ENCODE results near the gene ATP6V1F. TPM values are rescaled to one million over a fixed set of nuclear protein-coding genes. Genes with fewer than 3 reads are reported as not detected.

The ATP6V1F gene
- total RNA-seq, 1 donor from 2014 or later = 144 TPM

DNA sequence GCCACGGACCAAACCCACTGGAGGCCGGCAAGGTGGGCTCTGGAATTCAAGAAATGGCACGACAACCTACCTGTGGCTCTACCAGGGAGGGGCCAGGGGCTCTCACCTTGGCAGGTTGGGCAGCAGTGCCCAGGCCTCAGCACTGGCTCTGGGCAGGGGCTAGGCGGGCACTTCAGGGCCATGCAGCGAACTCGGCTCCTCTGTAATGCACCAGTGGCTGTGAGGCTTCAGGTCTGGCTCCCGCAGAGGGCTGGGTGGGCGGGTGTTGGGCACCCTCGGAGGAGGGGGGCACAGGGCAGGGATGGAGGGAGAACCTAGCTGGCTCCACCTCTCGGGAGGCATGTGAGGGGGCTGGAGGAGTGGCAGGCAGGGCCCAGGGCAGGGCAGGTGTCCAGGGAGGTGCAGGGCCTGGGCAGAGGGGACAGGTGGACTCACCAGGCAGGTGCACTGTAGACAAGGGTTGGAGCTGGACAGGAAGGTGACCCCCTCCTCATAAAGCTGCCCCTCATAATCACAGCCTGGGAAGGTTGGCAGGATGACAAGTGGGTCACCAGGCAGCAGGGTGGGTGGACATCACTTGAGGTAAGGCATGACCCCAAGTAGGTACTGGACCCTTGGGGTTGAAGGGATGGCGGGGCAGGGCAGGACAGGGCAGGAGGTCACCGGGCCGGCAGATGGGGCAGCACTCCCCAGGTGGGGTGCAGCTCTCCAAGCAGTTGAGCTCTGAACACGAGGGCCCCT, 41.1 kb downstream of the ATP6V1F start:
- no peaks in the 10 kb centered on the region for H3K4me1 Mint-ChIP-seq
- TF ChIP-seq, protein P1, sequence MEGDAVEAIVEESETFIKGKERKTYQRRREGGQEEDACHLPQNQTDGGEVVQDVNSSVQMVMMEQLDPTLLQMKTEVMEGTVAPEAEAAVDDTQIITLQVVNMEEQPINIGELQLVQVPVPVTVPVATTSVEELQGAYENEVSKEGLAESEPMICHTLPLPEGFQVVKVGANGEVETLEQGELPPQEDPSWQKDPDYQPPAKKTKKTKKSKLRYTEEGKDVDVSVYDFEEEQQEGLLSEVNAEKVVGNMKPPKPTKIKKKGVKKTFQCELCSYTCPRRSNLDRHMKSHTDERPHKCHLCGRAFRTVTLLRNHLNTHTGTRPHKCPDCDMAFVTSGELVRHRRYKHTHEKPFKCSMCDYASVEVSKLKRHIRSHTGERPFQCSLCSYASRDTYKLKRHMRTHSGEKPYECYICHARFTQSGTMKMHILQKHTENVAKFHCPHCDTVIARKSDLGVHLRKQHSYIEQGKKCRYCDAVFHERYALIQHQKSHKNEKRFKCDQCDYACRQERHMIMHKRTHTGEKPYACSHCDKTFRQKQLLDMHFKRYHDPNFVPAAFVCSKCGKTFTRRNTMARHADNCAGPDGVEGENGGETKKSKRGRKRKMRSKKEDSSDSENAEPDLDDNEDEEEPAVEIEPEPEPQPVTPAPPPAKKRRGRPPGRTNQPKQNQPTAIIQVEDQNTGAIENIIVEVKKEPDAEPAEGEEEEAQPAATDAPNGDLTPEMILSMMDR (conservative IDR thresholded peaks at IDR 0.05) = no peak
- no peak overlapping the region for H3K27ac Mint-ChIP-seq (ENCODE audit: unreplicated experiment)
- no peaks in the 10 kb centered on the region for H3K9me3 Mint-ChIP-seq
- H3K4me3 Mint-ChIP-seq = no peak overlapping the region
- no peaks in the 10 kb centered on the region for H3K27me3 Mint-ChIP-seq (ENCODE audit: low read depth)
- no peak for DNase-seq (ENCODE audit: low read depth, low spot score)
- H3K36me3 Mint-ChIP-seq (ENCODE audit: low read depth) = no peaks in the 10 kb centered on the region

DNA sequence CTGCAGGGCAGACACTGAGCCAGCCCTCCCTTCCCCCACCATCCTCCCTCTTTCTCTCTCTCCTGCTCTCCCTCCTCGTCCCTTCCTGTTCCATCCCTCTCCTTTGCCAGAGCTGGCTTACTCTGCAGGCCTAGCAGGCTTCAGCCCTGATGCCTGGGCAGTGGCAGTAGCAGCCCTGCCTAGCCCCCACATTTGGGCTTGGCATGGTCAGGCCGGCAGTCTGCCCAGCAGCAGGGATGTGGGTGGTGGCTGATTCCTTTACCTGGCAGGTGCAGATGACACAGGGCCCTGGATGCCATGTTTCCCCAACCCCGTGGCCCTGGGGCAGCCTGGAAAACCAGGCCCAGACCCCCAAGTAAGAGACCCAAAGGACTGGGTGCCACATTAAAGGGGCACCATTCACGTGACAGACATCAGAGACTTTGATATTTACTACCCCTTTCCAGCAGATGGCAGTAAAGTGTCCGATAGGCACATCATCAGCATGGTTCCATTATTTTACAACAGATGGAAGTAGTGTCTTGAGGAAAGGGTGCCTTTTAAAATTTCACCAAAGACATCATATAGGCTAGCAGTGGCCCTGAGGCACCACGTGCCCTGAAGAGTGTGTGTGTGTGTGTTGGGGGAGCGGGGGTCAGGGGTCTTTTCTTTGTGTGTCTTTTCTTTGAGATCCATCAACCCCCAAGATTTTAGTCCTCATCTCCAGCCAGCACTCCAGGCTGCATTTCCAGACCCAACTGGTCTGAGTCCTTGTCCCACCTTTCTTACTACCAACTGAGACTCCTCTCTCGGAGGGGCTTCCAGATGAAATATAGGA, 41.9 kb downstream of the ATP6V1F start:
- Mint-ChIP-seq H3K4me3 (no peak overlapping the region), H3K27me3 (ENCODE audit: low read depth) (peaks cover 7% of the 10 kb centered on the region), H3K36me3 (ENCODE audit: low read depth) (no peaks in the 10 kb centered on the region), H3K27ac (ENCODE audit: unreplicated experiment) (no peak overlapping the region), H3K4me1 (peaks cover 8% of the 10 kb centered on the region), H3K9me3 (no peaks in the 10 kb centered on the region)
- TF ChIP-seq, protein P1 (conservative IDR thresholded peaks at IDR 0.05) = peak; percentile 67
- no peak for DNase-seq (ENCODE audit: low read depth, low spot score)

DNA sequence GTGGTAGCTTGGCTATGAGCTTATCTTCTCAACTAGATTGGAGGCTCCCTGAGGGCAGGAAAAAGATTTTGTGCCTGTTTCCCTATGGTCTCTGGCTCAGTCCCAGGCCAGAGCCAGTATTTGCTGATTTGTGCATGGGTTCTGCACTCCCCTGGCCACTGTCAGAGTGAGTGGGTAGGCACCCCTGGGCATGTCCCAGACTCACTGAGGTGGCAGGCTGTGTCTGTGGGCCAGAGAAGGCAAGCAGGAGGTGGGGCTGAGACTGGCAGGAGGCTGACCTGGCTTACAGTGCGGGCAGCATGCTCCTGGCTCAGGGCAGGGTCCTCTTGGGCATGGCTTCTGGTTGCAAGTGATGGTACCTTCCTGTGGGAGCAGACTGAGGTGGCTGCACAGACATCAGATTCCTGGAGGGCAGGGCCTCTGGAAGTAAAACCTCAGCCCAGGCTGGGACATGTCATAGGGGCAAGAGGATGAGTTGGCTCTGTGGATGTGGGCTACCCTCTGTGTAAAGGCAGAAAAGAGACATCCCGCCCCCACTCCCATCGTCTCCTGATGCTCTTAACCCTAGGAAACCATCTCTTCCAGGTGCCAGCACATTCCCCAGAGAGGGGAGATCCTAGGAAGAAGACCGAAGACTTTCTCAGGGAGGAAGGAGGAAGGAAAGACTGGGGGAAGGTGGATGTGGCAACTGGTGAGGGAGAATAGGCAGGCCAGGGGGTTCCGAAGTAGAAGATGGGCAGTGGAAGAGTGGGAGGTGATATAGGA, 43.5 kb downstream of the ATP6V1F start:
- no peak overlapping the region for H3K4me3 Mint-ChIP-seq
- TF ChIP-seq, protein P1 (conservative IDR thresholded peaks at IDR 0.05) = no peak
- H3K36me3 Mint-ChIP-seq (ENCODE audit: low read depth) = no peaks in the 10 kb centered on the region
- H3K9me3 Mint-ChIP-seq = no peaks in the 10 kb centered on the region
- no peak overlapping the region for H3K27ac Mint-ChIP-seq (ENCODE audit: unreplicated experiment)
- no peak for DNase-seq (ENCODE audit: low read depth, low spot score)
- H3K4me1 Mint-ChIP-seq = peaks cover 18% of the 10 kb centered on the region
- H3K27me3 Mint-ChIP-seq (ENCODE audit: low read depth) = peaks cover 19% of the 10 kb centered on the region

DNA sequence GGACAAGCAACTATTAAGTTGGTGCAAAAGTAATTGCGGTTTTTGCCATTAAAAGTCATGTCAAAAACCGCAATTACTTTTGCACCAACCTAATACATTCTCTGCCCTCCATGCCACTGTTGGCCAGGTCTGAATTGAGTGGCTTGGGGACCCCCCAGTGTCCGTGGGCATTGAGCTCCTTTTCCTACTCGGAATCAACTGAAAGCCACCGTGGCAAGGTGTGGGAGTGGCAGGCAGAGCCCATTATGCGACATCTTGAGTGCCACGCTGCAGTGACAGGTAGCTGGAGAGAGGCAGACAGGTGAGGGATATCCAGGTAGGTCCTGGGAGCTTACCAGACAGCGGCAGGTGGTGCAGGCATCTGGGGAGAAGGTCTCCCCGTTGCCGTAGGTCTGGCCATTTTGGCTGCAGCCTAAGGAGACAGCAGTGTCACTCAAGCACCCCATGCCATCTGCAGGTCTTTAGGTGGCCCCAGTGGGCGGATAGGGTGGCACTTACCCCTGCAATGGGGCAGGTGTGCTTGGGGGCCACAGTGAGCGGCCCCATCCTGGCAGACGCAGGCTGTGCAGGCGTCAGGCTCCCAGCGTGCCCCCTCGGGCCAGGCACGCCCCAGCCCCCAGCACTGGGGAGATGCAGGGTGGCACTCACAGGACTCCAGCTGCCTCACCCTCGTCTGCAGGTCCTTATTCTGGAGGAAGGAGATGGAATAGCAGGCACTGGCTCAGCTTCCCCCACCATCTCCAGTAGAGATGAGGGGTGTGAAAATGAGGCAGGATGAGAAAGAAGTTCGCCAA, 44.3 kb downstream of the ATP6V1F start:
- no peaks in the 10 kb centered on the region for H3K36me3 Mint-ChIP-seq (ENCODE audit: low read depth)
- no peaks in the 10 kb centered on the region for H3K9me3 Mint-ChIP-seq
- H3K27ac Mint-ChIP-seq (ENCODE audit: unreplicated experiment) = no peak overlapping the region
- H3K4me3 Mint-ChIP-seq = no peak overlapping the region
- peaks cover 25% of the 10 kb centered on the region for H3K4me1 Mint-ChIP-seq
- TF ChIP-seq, protein P1 (conservative IDR thresholded peaks at IDR 0.05) = no peak
- H3K27me3 Mint-ChIP-seq (ENCODE audit: low read depth) = peaks cover 23% of the 10 kb centered on the region
- no peak for DNase-seq (ENCODE audit: low read depth, low spot score)
